ENCODE results near the gene UNG. TPM values are rescaled to one million over a fixed set of nuclear protein-coding genes. Genes with fewer than 3 reads are reported as not detected.
"Not testable (repeated sequence)": the region's sequence is repeated elsewhere in the genome, so short reads cannot be mapped to it uniquely, and the experiment has no call there.

UNG gene
- total RNA-seq = 77.6 and 78.7 TPM in 2 replicates
- long read RNA-seq, transcript UNG-201 (7 exons, 2,071 nt) = minor isoform, 22 of 97 reads
- long read RNA-seq, transcript UNG-202 (6 exons, 2,130 nt) = major isoform, 59 of 97 reads
- long read RNA-seq, partial matches to known transcripts = 7 of 97 reads
- long read RNA-seq, other reads (novel, unspliced or antisense) = 8 of 97 reads

DNA sequence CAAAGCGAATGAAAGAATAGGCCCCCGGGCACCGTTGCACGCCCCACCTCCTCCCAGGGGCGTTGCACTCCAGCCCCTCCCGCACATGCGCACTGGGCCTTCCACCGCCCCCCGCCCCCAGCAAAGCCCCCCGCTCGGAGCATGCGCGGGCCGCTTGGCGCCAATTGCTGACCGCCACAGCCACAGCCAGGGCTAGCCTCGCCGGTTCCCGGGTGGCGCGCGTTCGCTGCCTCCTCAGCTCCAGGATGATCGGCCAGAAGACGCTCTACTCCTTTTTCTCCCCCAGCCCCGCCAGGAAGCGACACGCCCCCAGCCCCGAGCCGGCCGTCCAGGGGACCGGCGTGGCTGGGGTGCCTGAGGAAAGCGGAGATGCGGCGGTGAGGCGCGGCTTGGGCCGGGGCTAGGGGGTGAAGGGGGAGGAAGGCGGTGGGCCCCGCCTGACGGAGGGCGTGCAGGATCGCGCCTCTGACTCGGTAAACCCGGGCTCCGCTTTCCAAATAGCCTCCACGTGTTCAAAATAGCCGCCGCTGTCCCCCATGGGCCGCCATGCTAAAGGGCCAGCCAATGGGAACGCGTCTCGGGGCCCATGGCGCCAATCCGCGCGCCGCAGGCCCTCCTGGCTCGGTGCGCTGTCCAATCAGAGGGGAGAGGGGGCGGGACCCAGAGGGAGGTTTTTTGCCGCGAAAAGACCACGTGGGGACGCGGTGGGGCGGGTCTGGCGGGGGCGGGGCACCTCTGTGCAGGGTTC lies at the start of gene UNG:
TSS of gene UNG (plus strand) at position 163 of the 748 bp plus-strand sequence. CDS start at position 246, 83 bp downstream.
- no peaks in the 10 kb centered on the region for H3K27me3 Mint-ChIP-seq (ENCODE audit: low read depth)
- no peaks in the 10 kb centered on the region for H3K9me3 Mint-ChIP-seq
- H3K27ac Mint-ChIP-seq (ENCODE audit: unreplicated experiment) = peak within 1 kb of the TSS; percentile 92
- peak; percentile 95 for DNase-seq (ENCODE audit: low read depth, low spot score)
- TF ChIP-seq, protein P1, sequence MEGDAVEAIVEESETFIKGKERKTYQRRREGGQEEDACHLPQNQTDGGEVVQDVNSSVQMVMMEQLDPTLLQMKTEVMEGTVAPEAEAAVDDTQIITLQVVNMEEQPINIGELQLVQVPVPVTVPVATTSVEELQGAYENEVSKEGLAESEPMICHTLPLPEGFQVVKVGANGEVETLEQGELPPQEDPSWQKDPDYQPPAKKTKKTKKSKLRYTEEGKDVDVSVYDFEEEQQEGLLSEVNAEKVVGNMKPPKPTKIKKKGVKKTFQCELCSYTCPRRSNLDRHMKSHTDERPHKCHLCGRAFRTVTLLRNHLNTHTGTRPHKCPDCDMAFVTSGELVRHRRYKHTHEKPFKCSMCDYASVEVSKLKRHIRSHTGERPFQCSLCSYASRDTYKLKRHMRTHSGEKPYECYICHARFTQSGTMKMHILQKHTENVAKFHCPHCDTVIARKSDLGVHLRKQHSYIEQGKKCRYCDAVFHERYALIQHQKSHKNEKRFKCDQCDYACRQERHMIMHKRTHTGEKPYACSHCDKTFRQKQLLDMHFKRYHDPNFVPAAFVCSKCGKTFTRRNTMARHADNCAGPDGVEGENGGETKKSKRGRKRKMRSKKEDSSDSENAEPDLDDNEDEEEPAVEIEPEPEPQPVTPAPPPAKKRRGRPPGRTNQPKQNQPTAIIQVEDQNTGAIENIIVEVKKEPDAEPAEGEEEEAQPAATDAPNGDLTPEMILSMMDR (conservative IDR thresholded peaks at IDR 0.05) = no peak
- H3K4me3 Mint-ChIP-seq = peak within 1 kb of the TSS; percentile 95
- H3K36me3 Mint-ChIP-seq (ENCODE audit: low read depth) = peaks cover 19% of the 10 kb centered on the region
- H3K4me1 Mint-ChIP-seq = peaks cover 41% of the 10 kb centered on the region

DNA sequence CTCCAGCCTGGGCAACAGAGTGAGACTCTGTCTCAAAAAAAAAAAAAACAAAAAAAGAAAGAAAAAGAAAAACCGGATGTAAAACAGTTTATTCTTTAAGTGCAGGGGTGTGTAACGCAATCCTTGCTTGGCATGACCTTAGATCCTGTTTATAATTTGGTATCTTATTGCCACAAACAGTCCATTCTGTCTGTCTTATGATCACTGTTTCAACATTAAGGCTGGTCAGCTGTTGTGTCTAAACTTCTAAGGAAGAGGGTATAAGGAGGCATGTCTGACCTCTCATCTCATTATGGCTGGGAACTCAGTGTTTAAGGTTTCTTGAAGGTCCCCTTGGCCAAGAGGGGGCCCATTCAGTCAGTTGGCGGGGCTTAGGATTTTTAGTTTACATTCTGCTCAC lies 48.7 kb upstream of the UNG start:
- not testable (repeated sequence) for H3K36me3 Mint-ChIP-seq (ENCODE audit: low read depth); H3K27ac Mint-ChIP-seq (ENCODE audit: unreplicated experiment); DNase-seq (ENCODE audit: low read depth, low spot score); H3K9me3 Mint-ChIP-seq
- H3K4me1 Mint-ChIP-seq = peaks cover 17% of the 10 kb centered on the region
- peak overlapping the region; percentile 5 for H3K4me3 Mint-ChIP-seq
- H3K27me3 Mint-ChIP-seq (ENCODE audit: low read depth) = peaks cover 35% of the 10 kb centered on the region

DNA sequence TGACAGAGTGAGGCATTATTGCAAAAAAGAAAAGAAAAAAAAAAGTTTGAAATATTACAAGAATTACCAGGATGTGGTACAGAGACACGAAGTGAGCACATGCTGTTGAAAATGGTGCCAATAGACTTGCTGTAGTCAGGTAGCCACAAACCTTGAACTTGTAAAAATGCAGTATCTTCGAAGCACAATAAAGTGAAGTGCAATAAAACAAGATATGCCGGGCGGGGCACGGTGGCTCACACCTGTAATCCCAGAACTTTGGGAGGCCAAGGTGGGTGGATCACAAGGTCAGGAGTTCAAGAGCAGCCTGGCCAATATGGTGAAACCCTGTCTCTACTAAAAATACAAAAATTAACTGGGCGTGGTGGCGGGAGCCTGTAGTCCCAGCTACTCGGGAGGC lies 47.6 kb upstream of the UNG start:
- not testable (repeated sequence) for H3K4me3 Mint-ChIP-seq; DNase-seq (ENCODE audit: low read depth, low spot score); H3K27ac Mint-ChIP-seq (ENCODE audit: unreplicated experiment); H3K36me3 Mint-ChIP-seq (ENCODE audit: low read depth); H3K9me3 Mint-ChIP-seq
- peaks cover 20% of the 10 kb centered on the region for H3K4me1 Mint-ChIP-seq
- peaks cover 25% of the 10 kb centered on the region for H3K27me3 Mint-ChIP-seq (ENCODE audit: low read depth)

DNA sequence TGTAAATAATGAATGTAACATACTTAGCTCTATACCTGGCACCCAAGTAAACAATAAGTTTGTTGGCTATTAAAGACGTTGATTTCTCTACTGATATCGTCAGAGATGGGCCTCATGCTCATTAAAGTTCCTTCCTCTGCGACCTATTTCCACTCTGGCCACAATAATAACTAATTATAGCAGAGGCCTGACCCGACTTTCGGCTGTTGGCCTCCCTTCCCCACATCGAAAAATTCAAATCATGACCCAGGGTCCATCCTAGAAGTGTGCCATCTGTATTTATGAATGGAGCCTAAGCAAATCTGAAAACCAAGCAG lies 45.3 kb upstream of the UNG start:
- TF ChIP-seq, protein P1 (conservative IDR thresholded peaks at IDR 0.05) = no peak
- peak overlapping the region; percentile 99 for H3K4me3 Mint-ChIP-seq
- H3K27me3 Mint-ChIP-seq (ENCODE audit: low read depth) = peaks cover 11% of the 10 kb centered on the region
- peaks cover 20% of the 10 kb centered on the region for H3K4me1 Mint-ChIP-seq
- DNase-seq (ENCODE audit: low read depth, low spot score) = no peak
- H3K27ac Mint-ChIP-seq (ENCODE audit: unreplicated experiment) = peak overlapping the region; percentile 60
- no peaks in the 10 kb centered on the region for H3K36me3 Mint-ChIP-seq (ENCODE audit: low read depth)
- no peaks in the 10 kb centered on the region for H3K9me3 Mint-ChIP-seq

DNA sequence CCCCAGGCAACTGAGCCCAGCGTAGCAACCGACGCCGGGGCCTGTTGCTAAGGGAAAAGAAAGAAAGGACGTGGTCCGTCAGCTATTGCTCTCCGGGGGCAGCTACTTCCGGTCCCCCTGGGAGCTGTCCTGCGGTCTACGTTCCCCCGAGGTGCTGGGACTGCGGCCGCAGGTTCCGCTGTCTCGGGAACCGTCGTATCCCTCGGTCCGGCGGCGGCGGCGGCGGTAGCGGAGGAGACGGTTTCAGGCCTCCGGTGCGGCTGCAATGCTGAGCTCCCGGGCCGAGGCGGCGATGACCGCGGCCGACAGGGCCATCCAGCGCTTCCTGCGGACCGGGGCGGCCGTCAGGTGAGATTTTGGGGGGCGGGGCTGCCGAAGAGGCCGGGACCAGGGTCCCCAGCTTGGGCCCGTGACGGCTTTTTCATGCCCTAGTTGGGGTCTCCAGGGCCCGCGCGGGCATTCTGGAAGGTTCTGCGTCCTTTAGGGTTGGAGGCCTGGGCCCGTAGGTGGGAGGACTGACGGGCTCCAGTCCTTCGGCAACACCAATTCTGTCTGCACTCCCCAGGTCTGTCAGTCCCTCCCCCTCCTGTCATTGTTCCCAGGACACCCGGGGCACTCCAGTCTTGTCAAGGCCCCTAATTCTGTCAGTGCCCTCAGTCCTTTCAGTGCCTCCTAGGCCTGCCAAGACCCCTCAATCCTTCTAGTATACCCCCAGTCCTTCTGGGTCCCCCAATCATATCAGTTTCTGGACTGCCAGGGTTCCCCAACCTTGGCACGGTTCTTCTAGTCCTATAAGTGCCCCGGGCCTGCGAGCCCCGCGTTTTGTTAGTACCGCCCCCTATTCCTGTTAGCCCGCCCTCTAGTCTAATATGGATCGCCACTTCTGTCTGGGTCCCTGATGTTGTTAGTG lies 44.7 kb upstream of the UNG start, which contains the start of gene USP30:
TSS of gene USP30 (plus strand) at position 163 of the 910 bp plus-strand sequence. CDS start at position 266, 103 bp downstream.
- Mint-ChIP-seq H3K36me3 (ENCODE audit: low read depth) (no peaks in the 10 kb centered on the region), H3K27ac (ENCODE audit: unreplicated experiment) (peak within 1 kb of the TSS; percentile 92), H3K9me3 (no peaks in the 10 kb centered on the region), H3K4me3 (peak within 1 kb of the TSS; percentile 99), H3K27me3 (ENCODE audit: low read depth) (peaks cover 7% of the 10 kb centered on the region), H3K4me1 (peaks cover 20% of the 10 kb centered on the region)
- DNase-seq (ENCODE audit: low read depth, low spot score) = peak; percentile 90
- TF ChIP-seq, protein P1 (conservative IDR thresholded peaks at IDR 0.05) = no peak

DNA sequence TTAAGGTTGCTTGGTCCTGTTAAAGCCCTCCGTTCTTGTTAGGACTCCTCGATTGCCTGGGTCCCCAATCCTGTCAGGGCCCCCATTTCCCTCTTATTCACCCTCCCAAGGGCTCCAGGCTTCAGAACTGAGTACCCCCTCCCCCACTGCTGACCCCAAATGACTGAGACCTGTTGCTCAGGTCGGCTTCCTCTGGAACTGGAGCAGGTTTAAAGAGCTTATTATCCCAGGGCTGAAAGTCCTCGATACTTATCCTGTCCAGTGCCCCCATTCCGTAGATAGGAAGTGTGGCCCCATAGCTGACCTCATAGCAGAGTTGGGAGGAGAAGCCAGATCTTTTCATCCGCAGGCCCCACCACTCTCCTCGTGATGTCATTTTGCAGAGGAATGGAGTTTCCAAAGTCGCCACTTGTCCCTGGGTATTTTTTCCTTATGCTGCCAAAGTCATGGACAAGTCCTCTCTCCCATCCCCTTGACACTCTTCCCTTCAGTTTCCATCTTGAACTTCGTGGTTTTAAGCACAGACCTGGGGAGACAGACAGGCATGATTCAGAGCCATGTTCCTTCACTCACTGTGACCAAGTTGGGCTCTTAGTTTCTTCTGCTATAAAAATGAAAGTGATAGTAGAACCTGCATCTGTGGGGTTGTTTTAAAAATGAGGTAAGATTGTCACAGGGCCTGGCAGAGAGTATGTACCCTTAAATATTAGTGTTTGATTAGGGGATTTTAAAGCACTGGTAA lies 43.8 kb upstream of the UNG start:
- Mint-ChIP-seq H3K9me3 (no peaks in the 10 kb centered on the region), H3K36me3 (ENCODE audit: low read depth) (no peaks in the 10 kb centered on the region), H3K4me1 (peaks cover 20% of the 10 kb centered on the region), H3K4me3 (peak overlapping the region; percentile 99), H3K27me3 (ENCODE audit: low read depth) (peaks cover 7% of the 10 kb centered on the region), H3K27ac (ENCODE audit: unreplicated experiment) (no peak overlapping the region)
- TF ChIP-seq, protein P1 (conservative IDR thresholded peaks at IDR 0.05) = no peak
- no peak for DNase-seq (ENCODE audit: low read depth, low spot score)

DNA sequence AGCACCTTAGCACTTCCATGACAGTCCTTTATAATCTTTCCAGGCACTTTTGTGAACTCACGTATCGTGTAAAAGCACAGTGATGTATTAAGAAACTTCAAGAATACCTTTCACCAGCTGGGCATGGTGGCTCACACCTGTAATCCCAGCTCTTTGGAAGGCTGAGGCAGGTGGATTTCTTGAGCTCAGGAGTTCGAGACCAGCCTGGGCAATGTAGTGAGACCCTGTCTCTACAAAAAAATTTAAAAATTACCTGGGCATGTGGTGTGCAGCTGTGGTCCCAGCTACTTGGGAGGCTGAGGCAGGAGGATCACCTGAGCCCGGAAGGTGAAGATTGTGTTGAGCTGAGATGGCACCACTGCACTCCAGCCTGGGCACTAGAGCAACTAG lies 43.3 kb upstream of the UNG start:
- H3K27ac Mint-ChIP-seq (ENCODE audit: unreplicated experiment); DNase-seq (ENCODE audit: low read depth, low spot score); H3K36me3 Mint-ChIP-seq (ENCODE audit: low read depth); H3K9me3 Mint-ChIP-seq; H3K27me3 Mint-ChIP-seq (ENCODE audit: low read depth): not testable (repeated sequence)
- Mint-ChIP-seq H3K4me1 (peaks cover 20% of the 10 kb centered on the region), H3K4me3 (peak overlapping the region; percentile 99)

Measured in neural crest cell (in vitro differentiated cells).